ENCODE measurements around the gene NACAD.

DNA sequence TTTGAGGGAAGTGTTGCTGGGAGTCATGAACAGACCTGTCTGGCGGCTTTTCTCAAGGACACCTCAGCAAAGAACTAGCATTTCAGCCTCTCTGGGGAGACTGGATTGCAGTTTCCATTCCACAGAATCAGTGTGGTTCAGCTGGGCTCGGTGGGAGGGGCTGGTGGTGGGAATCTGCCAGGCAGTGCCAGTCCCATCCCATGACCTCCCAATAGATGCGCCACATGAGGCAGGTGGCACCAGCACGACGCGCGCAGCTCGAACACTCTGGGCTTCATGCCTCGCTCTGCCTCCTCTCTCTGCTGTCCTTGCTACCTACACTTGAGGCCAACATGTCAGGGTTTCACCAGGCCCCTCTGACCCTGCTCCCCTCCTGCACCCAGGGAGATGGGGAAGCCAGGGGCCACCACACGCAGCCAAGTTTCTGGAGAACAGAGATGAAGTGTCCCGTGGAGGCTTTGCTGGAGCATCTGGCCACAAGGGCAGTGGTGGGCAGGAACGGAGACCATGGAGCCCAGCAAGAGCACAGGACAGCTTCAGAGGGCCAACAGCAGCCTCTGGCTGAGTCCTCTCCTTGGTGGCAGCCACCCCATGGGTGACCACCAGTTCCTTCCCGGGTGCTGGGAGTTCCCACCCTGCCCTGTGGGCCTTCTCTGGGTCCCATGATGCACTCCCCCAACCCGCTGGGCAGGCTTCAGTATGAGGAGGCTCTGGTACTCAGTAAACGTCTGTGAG lies 2.3 kb downstream of the NACAD start:
- TF ChIP-seq, protein P1, sequence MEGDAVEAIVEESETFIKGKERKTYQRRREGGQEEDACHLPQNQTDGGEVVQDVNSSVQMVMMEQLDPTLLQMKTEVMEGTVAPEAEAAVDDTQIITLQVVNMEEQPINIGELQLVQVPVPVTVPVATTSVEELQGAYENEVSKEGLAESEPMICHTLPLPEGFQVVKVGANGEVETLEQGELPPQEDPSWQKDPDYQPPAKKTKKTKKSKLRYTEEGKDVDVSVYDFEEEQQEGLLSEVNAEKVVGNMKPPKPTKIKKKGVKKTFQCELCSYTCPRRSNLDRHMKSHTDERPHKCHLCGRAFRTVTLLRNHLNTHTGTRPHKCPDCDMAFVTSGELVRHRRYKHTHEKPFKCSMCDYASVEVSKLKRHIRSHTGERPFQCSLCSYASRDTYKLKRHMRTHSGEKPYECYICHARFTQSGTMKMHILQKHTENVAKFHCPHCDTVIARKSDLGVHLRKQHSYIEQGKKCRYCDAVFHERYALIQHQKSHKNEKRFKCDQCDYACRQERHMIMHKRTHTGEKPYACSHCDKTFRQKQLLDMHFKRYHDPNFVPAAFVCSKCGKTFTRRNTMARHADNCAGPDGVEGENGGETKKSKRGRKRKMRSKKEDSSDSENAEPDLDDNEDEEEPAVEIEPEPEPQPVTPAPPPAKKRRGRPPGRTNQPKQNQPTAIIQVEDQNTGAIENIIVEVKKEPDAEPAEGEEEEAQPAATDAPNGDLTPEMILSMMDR (IDR thresholded peaks at IDR 0.05), result no peak
- TF ChIP-seq POLR2A (IDR thresholded peaks at IDR 0.05), result no peak

All from uterus (tissue), 2 donors.